A549 (cell line): ENCODE measurements around the gene CYP27B1. TPM values are rescaled to one million over a fixed set of nuclear protein-coding genes. Genes with fewer than 3 reads are reported as not detected.

ENCODE experiments used
- ATAC-seq, 2 experiments: fragments of 200-7000 bp in 1 of 2; fragments of >200 bp in 1 of 2; cut with Nextera tagmentation in 1 of 2; cut with Tn5 transposase in 1 of 2; 3 replicates each; pipeline versions ENCODE4 v1.8.0 to v1.9.1; 2018 to 2020; ENCODE audit warnings: mild to moderate bottlenecking in 1 of 2, moderate library complexity in 1 of 2
- CTCF ChIA-PET: fragments of 300-600 bp; sonication (Branson Sonifier 250); formaldehyde crosslinking; extraction: SDS; loops from one replicate; lab custom pipeline; 2021; ENCODE audit warnings: antibody characterized with exemption, inconsistent platforms; lab: Yijun Ruan, JAX
- POLR2A ChIA-PET: fragments of 350-600 bp; formaldehyde crosslinking; extraction: SDS; loops from one replicate; lab custom pipeline; 2021; ENCODE audit warnings: antibody characterized with exemption, inconsistent platforms; lab: Yijun Ruan, JAX
- DNase-seq, 2 experiments: peaks; one replicate each; pipeline versions ENCODE4 v3.0.0 to v3.0.0-alpha.2; 2011 to 2016; ENCODE audit warnings: low read depth in 1 of 2, low spot score in 1 of 2
- FAIRE-seq: peaks from 2 replicates; lab custom pipeline; 2011; peaks lifted over from hg19 to GRCh38; lab: Jason Lieb, UNC
- H3K27ac ChIP-seq, 2 experiments: fragments of >200 bp; sonication (Bioruptor Twin); formaldehyde crosslinking; 3 replicates each; pipeline ENCODE4 v1.5.1; 2016 to 2017
- H3K4me1 ChIP-seq: fragments of >200 bp; sonication (Bioruptor Twin); formaldehyde crosslinking; 3 replicates; pipeline ENCODE4 v1.6.1; 2016
- H3K4me2 ChIP-seq: fragments of >200 bp; sonication (Bioruptor Twin); formaldehyde crosslinking; 3 replicates; pipeline ENCODE4 v1.6.1; 2016
- H3K4me3 ChIP-seq: fragments of >200 bp; sonication (Bioruptor Twin); formaldehyde crosslinking; 3 replicates; pipeline ENCODE4 v1.5.1; 2016
- H3K9me3 ChIP-seq: fragments of >200 bp; sonication (Bioruptor Twin); formaldehyde crosslinking; 3 replicates; pipeline ENCODE4 v1.6.1; 2016
- CTCF ChIP-seq: fragments of >200 bp; sonication (Bioruptor Twin); formaldehyde crosslinking; IDR thresholded peaks from 3 replicates; pipeline ENCODE4 v1.5.1; 2016
- E2F6 ChIP-seq: IDR thresholded peaks from 2 replicates; pipeline ENCODE4 v1.6.1; 2012; ENCODE audit warnings: low read depth, borderline replicate concordance
- EHF ChIP-seq: fragments of 250-450 bp; sonication (Bioruptor Pico); IDR thresholded peaks from 2 replicates; pipeline ENCODE4 v1.5.0; 2020; ENCODE audit warnings: mild to moderate bottlenecking
- EHMT2 ChIP-seq: fragments of 200-600 bp; sonication (generic); IDR thresholded peaks from 2 replicates; pipeline ENCODE4 v1.6.1; 2016; ENCODE audit warnings: antibody characterized with exemption, low read depth, mild to moderate bottlenecking, moderate library complexity
- ESRRA ChIP-seq: fragments of 150-350 bp; IDR thresholded peaks from 2 replicates; pipeline ENCODE4 v1.6.1; 2014; ENCODE audit warnings: mild to moderate bottlenecking, low read length, borderline replicate concordance
- MAFK ChIP-seq: fragments of 450-650 bp; IDR thresholded peaks from 2 replicates; pipeline ENCODE4 v1.6.1; 2014; ENCODE audit not compliant: partially characterized antibody
- MAX ChIP-seq: IDR thresholded peaks from 2 replicates; pipeline ENCODE4 v1.6.1; 2012
- NFE2L2 ChIP-seq: fragments of 150-350 bp; conservative IDR thresholded peaks from 2 replicates; pipeline ENCODE4 v1.6.1; 2014; ENCODE audit warnings: low read length
- NR3C1 ChIP-seq: fragments of >200 bp; sonication (Bioruptor Twin); formaldehyde crosslinking; IDR thresholded peaks from 3 replicates; pipeline ENCODE4 v1.6.1; 2017
- PHF8 ChIP-seq: fragments of 200-600 bp; sonication (generic); IDR thresholded peaks from 2 replicates; pipeline ENCODE4 v1.6.1; 2016; ENCODE audit warnings: low read depth, mild to moderate bottlenecking, antibody characterized with exemption, moderate library complexity, borderline replicate concordance
- RAD21 ChIP-seq, 2 experiments: fragments of >200 bp in 1 of 2; sonication (Bioruptor Twin) in 1 of 2; formaldehyde crosslinking in 1 of 2; IDR thresholded peaks in 1 of 2; conservative IDR thresholded peaks in 1 of 2; 2 replicates in 1 of 2; 3 replicates in 1 of 2; pipeline ENCODE4 v1.6.1; 2012 to 2018; ENCODE audit warnings: inconsistent platforms in 1 of 2
- RARB ChIP-seq: fragments of 250-450 bp; sonication (Bioruptor Pico); IDR thresholded peaks from 2 replicates; pipeline ENCODE4 v1.8.0; 2021; ENCODE audit warnings: mild to moderate bottlenecking, moderate library complexity
- SMC3 ChIP-seq: fragments of >200 bp; sonication (Bioruptor Twin); formaldehyde crosslinking; IDR thresholded peaks from 3 replicates; pipeline ENCODE4 v1.6.1; 2018; ENCODE audit warnings: inconsistent platforms
- ZFP36 ChIP-seq: fragments of 450-650 bp; IDR thresholded peaks from 2 replicates; pipeline ENCODE4 v1.6.1; 2014; ENCODE audit warnings: borderline replicate concordance; ENCODE audit not compliant: partially characterized antibody
- ZNF302 ChIP-seq: fragments of 250-450 bp; sonication (Bioruptor Pico); IDR thresholded peaks from 2 replicates; pipeline ENCODE4 v1.9.0; 2021; ENCODE audit warnings: inconsistent platforms, mild to moderate bottlenecking, moderate library complexity
- WGBS: methylation state at CpG from one replicate; pipeline ENCODE4 v1.1.6; 2017; ENCODE audit errors: missing lambda C conversion rate; 5-methylcytosine and 5-hydroxymethylcytosine counted together
- polyA plus RNA-seq, 4 experiments: library from polyadenylated mRNA; depleted of rRNA in 3 of 4; stranded (reverse); fragments of >200 nt; fragmentation: RNase III in 1 of 4; extraction: RNeasy Plus Mini Kit Qiagen cat#74134 plus additional on column Dnase treatment in 1 of 4; gene quantifications; 2 replicates in 3 of 4; 3 replicates in 1 of 4; pipeline ENCODE4 v1.2.3, GENCODE V29; 2011 to 2017
- TF ChIP-seq, protein P1 (sequence below): fragments of 450-650 bp; IDR thresholded peaks from 2 replicates; pipeline ENCODE4 v1.6.1; 2014; ENCODE audit warnings: antibody characterized with exemption

Gene CYP27B1
- polyA plus RNA-seq, 2 of the 4 experiments (the other 2 are of a cell fraction): 1.9 to 2.3 TPM

DNA sequence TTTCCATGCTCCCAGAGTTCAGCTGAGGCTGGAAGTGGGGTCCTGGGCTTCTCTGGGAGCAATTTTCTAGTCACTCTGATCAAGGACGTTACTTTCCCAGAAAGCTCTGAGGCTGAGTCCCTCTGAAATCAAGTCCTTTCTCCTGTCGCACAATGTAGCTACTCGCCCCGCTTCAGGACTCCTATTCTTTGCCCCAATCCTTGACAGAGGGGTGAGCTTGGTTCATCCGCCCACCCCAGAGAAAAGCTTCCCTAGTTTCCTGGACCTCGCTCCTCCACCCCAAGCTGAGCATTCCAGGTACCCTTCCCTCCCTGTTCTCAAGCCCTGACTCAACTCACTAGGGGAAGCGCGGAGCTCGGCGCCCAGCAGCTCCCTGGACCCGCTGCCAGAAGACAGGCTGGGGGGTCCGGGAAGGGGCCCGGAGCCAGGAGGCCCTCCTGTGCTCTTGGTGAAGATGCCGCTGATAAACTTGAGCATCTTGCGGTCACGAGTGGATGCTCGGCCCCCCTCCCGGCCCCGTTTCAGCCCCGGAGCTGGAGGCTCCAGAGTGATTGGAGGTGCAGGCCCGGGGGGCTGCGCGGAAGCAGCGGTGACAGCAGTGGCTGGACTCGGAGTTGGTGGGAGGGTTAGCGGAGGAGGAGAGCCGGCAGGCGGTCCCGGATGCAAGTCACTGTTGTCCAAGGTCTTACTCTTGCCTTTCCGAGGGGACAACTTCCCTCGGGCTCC lies 30.0 kb downstream of the CYP27B1 start:
- 19% methylated on average over 28 of the region's 31 CpGs for WGBS
- no peaks in the 10 kb centered on the region for H3K9me3 ChIP-seq
- ATAC-seq (peak in 1 of 2 experiments; percentile 15; a peak in 3 of 6 replicates), FAIRE-seq (no peak), DNase-seq (no peak)
- H3K4me3 ChIP-seq: peak overlapping the region; percentile 60
- peaks cover 27% of the 10 kb centered on the region for H3K4me1 ChIP-seq
- CTCF ChIA-PET: interaction anchor here (0.7 to 10.7 kb wide), 18 partner anchors 8 to 274 kb away, joined by 3 to 242 read pairs (median 4); partner anchors contain the start of genes B4GALNT1, CYP27B1, OS9 and PIP4K2C
- POLR2A ChIA-PET: interaction anchor here (1.5 kb wide), 1 partner anchor 11 kb away, joined by 6 read pairs; no protein-coding TSS in a partner anchor
- peak overlapping the region; percentile 100 for H3K4me2 ChIP-seq
- H3K27ac ChIP-seq: peak overlapping the region in 1 of 2 experiments; percentile 80; a peak in 3 of 6 replicates
- TF ChIP-seq ZFP36 (peak; percentile 81), ZNF302 (no peak), NFE2L2 (no peak), MAFK (no peak), PHF8 (no peak)

DNA sequence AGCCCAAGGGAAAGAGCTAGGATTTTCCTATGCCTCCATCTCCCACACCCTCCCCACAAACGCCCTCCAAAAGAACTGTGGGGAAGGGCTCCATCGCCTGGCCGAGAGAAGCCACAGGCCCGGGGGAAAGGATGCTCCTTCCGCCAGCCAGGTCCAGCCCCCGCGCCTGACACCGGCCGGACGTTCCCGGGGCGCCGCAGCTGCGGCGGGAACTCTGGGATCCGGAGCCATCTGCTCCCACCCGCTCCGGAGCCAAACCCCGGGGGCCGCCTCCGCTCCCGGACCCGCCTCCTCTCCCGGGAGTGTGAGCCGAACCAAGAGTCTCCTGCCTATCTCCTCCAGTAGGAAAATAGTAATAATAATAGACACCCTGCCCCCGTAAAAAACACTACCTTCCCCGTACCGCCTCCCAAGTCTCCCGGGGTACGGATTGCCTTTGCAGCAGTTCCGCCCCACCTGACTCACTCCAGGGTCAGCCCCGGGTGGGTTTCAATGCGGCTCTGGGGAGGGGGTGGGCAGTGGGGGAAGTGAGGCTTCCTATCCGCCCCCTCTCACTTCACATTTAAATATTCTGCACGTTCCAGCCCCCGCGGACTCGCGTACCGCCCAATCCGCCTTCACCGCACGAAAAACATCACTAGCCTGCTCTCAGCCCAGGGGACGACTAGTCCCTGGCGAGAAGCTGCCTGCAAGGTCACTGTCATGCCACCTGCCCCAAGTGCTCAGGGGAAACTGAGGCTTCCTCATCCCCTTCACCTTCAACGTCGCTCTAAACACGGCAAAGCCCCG lies 30.7 kb downstream of the CYP27B1 start:
- Histone ChIP-seq H3K27ac (peak overlapping the region; percentile 39 to 74; a peak in 5 of 6 replicates), H3K4me1 (peaks cover 27% of the 10 kb centered on the region), H3K4me2 (peak overlapping the region; percentile 100), H3K4me3 (peak overlapping the region; percentile 60), H3K9me3 (no peaks in the 10 kb centered on the region)
- peak; percentile 46 for TF ChIP-seq CTCF
- TF ChIP-seq MAX: peak; percentile 49
- peak; percentile 54 to 60; a peak in 4 of 5 replicates for TF ChIP-seq RAD21 (conservative IDR thresholded peaks at IDR 0.05 in 1 of 2, IDR thresholded peaks at IDR 0.05 in 1 of 2)
- peak; percentile 45 for TF ChIP-seq SMC3
- TF ChIP-seq RARB: no peak
- no peak for TF ChIP-seq EHF (CRISPR knock-in tag)
- TF ChIP-seq EHMT2: no peak
- no peak for TF ChIP-seq ESRRA
- no peak for TF ChIP-seq NR3C1
- TF ChIP-seq, protein P1, sequence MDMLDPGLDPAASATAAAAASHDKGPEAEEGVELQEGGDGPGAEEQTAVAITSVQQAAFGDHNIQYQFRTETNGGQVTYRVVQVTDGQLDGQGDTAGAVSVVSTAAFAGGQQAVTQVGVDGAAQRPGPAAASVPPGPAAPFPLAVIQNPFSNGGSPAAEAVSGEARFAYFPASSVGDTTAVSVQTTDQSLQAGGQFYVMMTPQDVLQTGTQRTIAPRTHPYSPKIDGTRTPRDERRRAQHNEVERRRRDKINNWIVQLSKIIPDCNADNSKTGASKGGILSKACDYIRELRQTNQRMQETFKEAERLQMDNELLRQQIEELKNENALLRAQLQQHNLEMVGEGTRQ: no peak
- no peak for TF ChIP-seq E2F6
- TF ChIP-seq PHF8: no peak
- POLR2A ChIA-PET: interaction anchor here (0.6 to 1.9 kb wide), 4 partner anchors 8 to 610 kb away, joined by 3 to 14 read pairs (median 3); no protein-coding TSS in a partner anchor
- FAIRE-seq (no peak), ATAC-seq (peak; percentile 61 to 83), DNase-seq (peak in 1 of 2 experiments; percentile 67)
- CTCF ChIA-PET: interaction anchor here (0.6 to 10.7 kb wide), 30 partner anchors 9 to 276 kb away, joined by 3 to 242 read pairs (median 4); partner anchors contain the start of genes B4GALNT1, CYP27B1, OS9 and PIP4K2C
- WGBS: 2% methylated on average over 44 of the region's 49 CpGs
